HG02798 (cell line): Measurements from ENCODE around the gene ADSS2.
"Not testable (repeated sequence)": the region's sequence is repeated elsewhere in the genome, so short reads cannot be mapped to it uniquely, and the experiment has no call there.

Source experiments
- ATAC-seq: cut with Tn5 transposase; IDR thresholded peaks from one replicate; pipeline ENCODE4 v1.9.1; 2021; ENCODE audit warnings: mild to moderate bottlenecking; ENCODE audit not compliant: unreplicated experiment, poor library complexity

ADSS2 gene

DNA sequence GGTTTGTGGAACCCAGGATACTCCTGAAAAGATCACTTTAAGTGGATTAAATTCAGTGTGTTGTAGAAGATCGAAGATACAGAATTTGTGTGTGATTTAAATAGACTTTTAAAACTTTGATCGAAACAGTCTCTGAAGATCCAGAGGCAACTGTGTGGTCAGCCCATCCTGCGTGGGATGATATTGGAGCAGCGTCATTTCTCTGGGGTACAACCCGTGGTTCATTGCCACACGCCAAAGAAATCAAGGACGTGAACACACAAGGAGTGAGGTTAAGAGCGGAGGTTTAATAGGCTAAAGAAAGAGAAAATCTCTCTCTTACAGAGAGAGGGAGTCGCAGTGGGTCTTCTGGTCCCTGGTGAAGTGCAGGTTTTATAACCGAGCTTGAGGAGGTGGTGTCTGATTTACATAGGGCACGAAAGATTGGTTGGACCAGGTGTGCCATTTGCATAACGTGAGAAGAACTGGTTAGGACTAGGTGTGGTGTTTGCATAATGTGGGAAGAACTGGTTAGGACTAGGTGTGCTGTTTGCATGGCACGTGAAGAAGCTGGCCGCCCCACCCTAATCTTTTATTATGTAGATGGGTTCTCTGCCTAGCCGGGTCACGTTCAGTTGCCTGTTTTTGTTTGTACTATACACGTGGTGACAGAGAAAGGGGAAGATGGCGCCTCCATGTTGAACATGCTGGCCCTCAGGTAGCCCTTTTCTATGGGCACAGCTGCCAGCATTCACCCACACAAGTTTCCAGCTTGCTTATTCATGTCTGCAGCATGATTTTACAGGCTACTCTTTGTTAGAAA lies 82.3 kb downstream of the ADSS2 start:
- no peak for ATAC-seq

- ATAC-seq: no peak
Observed at GRCh38 chr1:244368279-244368678, 83.4 kb downstream of the ADSS2 start.

DNA sequence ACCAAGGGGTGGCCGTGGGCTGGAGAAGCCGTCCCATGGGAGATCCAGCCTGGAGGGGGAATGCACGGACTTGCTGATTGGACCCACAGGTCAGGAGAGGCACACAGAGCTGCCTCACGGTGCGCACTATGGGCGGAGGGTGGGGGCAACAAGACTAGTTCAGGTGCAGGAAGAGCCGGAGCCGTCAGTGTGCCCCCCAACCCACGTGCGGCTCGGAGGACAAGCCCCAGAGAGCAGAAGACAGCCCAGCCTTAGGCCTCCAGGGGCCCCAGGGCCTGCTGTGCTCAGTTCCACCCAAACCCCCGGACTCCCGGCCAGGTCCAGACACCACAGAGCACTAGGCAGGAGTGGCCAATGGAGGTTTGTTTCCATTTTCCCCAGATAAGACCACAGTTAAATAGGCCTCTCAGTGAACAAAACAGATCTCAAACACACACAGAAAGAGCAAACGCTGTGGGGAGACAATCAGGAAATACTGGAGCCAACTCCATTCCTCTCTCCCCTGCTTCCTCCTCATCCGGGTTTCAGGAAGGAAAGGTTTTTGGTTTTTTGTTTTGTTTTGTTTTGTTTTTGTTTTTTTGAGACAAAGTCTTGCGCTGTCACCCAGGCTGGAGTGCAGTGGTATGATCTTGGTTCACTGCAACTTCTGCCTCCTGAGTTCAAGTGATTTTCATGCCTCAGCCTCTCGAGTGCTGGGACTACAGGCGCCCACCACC lies 84.2 kb downstream of the ADSS2 start:
- ATAC-seq: no peak

GRCh38 chr1:244365809-244366208 lies 85.9 kb downstream of the ADSS2 start:
- ATAC-seq: no peak

GRCh38 chr1:244365262-244365661 lies 86.4 kb downstream of the ADSS2 start:
- ATAC-seq: not testable (repeated sequence)

DNA sequence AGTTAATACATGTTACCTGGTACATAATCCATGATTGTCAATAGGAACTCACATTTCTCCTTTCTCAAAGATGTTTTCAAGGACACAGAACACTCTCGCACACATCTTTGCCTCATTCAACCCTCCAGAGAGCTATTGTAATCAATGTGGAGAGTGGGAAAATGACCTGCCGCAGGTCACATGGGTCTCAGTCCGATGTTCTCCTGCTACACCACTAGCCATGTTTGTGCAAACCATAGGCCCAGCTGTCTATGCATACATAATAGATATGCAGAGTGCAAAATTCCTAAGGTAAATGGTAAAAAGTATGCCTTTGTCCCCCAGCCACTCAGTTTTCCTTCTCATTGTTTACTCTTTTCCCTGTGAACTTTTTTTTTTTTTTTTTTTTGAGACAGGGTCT lies 89.2 kb downstream of the ADSS2 start:
- no peak for ATAC-seq

DNA sequence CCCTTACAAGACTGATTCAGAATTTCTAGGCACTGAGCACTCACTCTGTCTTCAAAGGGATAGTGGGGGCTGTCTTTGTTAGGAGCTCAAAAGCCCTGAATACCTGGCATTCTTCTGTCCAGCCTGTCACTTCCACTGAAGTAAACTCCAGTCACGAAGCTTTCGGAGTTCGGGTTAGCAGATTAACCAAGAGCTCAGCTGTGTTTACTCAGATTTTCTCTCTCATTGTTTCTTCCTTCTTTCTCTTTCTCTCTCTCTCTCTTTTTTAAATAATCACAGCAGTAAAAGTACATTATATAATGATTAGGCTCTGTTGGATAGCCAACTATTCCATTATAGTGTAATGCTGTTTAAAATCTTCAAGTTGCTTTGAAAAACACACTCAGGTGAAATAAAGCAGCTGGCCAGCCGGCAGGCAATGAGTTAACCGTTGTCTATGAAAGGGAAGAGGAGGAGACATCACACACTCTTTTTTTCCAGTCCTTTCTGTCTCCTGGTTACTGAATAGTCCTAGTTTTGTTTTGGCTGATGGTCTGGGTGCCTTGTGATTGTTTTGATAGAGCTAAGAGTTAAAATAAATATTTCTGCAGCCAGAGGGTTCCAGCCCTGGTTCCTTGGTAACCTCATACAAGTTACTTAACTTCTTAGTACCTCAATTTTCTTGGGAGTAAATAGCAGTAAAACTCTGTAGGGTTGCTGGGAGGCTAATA lies 89.8 kb downstream of the ADSS2 start:
- ATAC-seq: no peak
